MM.1S (cell line): ENCODE data around the gene SLC24A3.

Experiments used
- EZH2 ChIP-seq: fragments of 300-600 bp; sonication (generic); optimal IDR thresholded peaks from 2 replicates; pipeline ENCODE3; 2017; ENCODE audit warnings: low read depth, mild to moderate bottlenecking, antibody characterized with exemption, low read length, mixed read lengths
- EZH2phosphoT487 ChIP-seq: fragments of 300-600 bp; sonication (generic); IDR thresholded peaks from 2 replicates; pipeline ENCODE4 v1.6.1; 2018; ENCODE audit warnings: antibody characterized with exemption, low read length
- TF ChIP-seq, protein P1 (sequence below): fragments of 300-600 bp; sonication (generic); IDR thresholded peaks from 2 replicates; pipeline ENCODE4 v1.5.1; 2016; ENCODE audit warnings: antibody characterized with exemption, low read length, mixed read lengths

- TF ChIP-seq EZH2: no peak
- TF ChIP-seq, protein P1, sequence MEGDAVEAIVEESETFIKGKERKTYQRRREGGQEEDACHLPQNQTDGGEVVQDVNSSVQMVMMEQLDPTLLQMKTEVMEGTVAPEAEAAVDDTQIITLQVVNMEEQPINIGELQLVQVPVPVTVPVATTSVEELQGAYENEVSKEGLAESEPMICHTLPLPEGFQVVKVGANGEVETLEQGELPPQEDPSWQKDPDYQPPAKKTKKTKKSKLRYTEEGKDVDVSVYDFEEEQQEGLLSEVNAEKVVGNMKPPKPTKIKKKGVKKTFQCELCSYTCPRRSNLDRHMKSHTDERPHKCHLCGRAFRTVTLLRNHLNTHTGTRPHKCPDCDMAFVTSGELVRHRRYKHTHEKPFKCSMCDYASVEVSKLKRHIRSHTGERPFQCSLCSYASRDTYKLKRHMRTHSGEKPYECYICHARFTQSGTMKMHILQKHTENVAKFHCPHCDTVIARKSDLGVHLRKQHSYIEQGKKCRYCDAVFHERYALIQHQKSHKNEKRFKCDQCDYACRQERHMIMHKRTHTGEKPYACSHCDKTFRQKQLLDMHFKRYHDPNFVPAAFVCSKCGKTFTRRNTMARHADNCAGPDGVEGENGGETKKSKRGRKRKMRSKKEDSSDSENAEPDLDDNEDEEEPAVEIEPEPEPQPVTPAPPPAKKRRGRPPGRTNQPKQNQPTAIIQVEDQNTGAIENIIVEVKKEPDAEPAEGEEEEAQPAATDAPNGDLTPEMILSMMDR: no peak
- TF ChIP-seq EZH2phosphoT487: no peak
Measured at GRCh38 chr20:19660808-19661378, 448.5 kb downstream of the SLC24A3 start.
